ENCODE measurements around the gene FBXL14.

Gene FBXL14

GRCh38 chr12:1629338-1630132 is 35.2 kb upstream of the FBXL14 start:
- H3K9me3 ChIP-seq: no peaks in the 10 kb centered on the region
- no peak for TF ChIP-seq CTCF (IDR thresholded peaks at IDR 0.05)
- peaks cover 9% of the 10 kb centered on the region for H3K36me3 ChIP-seq
- H3K4me1 ChIP-seq (ENCODE audit: control insufficient read depth in 1 of 2, insufficient read depth in 1 of 2, low read depth in 1 of 2, low read length in 1 of 2): peaks cover 33 to 40% of the 10 kb centered on the region in 2 experiments
- peak overlapping the region; percentile 62 to 73 for H3K4me3 ChIP-seq (ENCODE audit: low read depth in 1 of 2, low read length in 1 of 2)
- peaks cover 32% of the 10 kb centered on the region for H3K27me3 ChIP-seq
- H3K27ac ChIP-seq: no peak overlapping the region

GRCh38 chr12:1628666-1629337 is 34.4 kb upstream of the FBXL14 start, which contains the start of gene WNT5B:
TSS of gene WNT5B (plus strand) at chr12:1629231. CDS start at chr12:1631355, 2,124 bp downstream.
- Histone ChIP-seq H3K36me3 (peaks cover 9% of the 10 kb centered on the region), H3K27me3 (peaks cover 32% of the 10 kb centered on the region), H3K27ac (no peak within 1 kb of the TSS), H3K4me3 (ENCODE audit: low read depth in 1 of 2, low read length in 1 of 2) (peak within 1 kb of the TSS; percentile 62 to 73), H3K9me3 (no peaks in the 10 kb centered on the region), H3K4me1 (ENCODE audit: control insufficient read depth in 1 of 2, insufficient read depth in 1 of 2, low read depth in 1 of 2, low read length in 1 of 2) (peaks cover 25 to 32% of the 10 kb centered on the region in 2 experiments)
- no peak for TF ChIP-seq CTCF (IDR thresholded peaks at IDR 0.05)

GRCh38 chr12:1622406-1622805 is 28.0 kb upstream of the FBXL14 start:
- peaks cover 9% of the 10 kb centered on the region for H3K36me3 ChIP-seq
- H3K27me3 ChIP-seq: no peaks in the 10 kb centered on the region
- TF ChIP-seq CTCF (IDR thresholded peaks at IDR 0.05): no peak
- no peaks in the 10 kb centered on the region for H3K9me3 ChIP-seq
- no peak overlapping the region for H3K27ac ChIP-seq
- peaks cover 31% of the 10 kb centered on the region in 2 experiments for H3K4me1 ChIP-seq (ENCODE audit: control insufficient read depth in 1 of 2, insufficient read depth in 1 of 2, low read depth in 1 of 2, low read length in 1 of 2)
- H3K4me3 ChIP-seq (ENCODE audit: low read depth in 1 of 2, low read length in 1 of 2): no peak overlapping the region

- no peaks in the 10 kb centered on the region for H3K9me3 ChIP-seq
- TF ChIP-seq CTCF (IDR thresholded peaks at IDR 0.05): no peak
- no peaks in the 10 kb centered on the region for H3K27me3 ChIP-seq
- peaks cover 54% of the 10 kb centered on the region in 2 experiments for H3K4me1 ChIP-seq (ENCODE audit: control insufficient read depth in 1 of 2, insufficient read depth in 1 of 2, low read depth in 1 of 2, low read length in 1 of 2)
- peak overlapping the region in 1 of 2 experiments; percentile 25 for H3K4me3 ChIP-seq (ENCODE audit: low read depth in 1 of 2, low read length in 1 of 2)
- peak overlapping the region; percentile 68 for H3K27ac ChIP-seq
- H3K36me3 ChIP-seq: no peaks in the 10 kb centered on the region
These were observed 25.7 kb upstream of the FBXL14 start for GRCh38 chr12:1620092-1620491.

- Histone ChIP-seq H3K4me3 (ENCODE audit: low read depth in 1 of 2, low read length in 1 of 2) (peak overlapping the region; percentile 25 to 28), H3K4me1 (ENCODE audit: control insufficient read depth in 1 of 2, insufficient read depth in 1 of 2, low read depth in 1 of 2, low read length in 1 of 2) (peaks cover 59 to 60% of the 10 kb centered on the region in 2 experiments), H3K27me3 (no peaks in the 10 kb centered on the region), H3K9me3 (no peaks in the 10 kb centered on the region), H3K36me3 (no peaks in the 10 kb centered on the region), H3K27ac (peak overlapping the region; percentile 68)
- no peak for TF ChIP-seq CTCF (IDR thresholded peaks at IDR 0.05)
These were observed 25.2 kb upstream of the FBXL14 start for GRCh38 chr12:1619587-1619986.

All from neutrophil (primary cell).